Endothelial cell of umbilical vein (primary cell): ENCODE data around the gene TXNRD2. TPM values are rescaled to one million over a fixed set of nuclear protein-coding genes. Genes with fewer than 3 reads are reported as not detected.

ENCODE experiments used
- BruUV-seq: library from RNA; stranded (reverse); fragments of 400-500 nt; replicated peaks from 2 replicates; lab custom pipeline; 2021; lab: Mats Ljungman, UMichigan
- CTCF ChIA-PET: fragments of 300-600, 350-600 bp; sonication (Branson Sonifier 250); formaldehyde crosslinking; loops from one replicate; lab custom pipeline; 2021; ENCODE audit warnings: antibody characterized with exemption, inconsistent platforms; lab: Charles Lee
- POLR2A ChIA-PET: fragments of 300-600, 350-600 bp; sonication (Branson Sonifier 250); formaldehyde crosslinking; loops from one replicate; lab custom pipeline; 2021; ENCODE audit warnings: antibody characterized with exemption, inconsistent platforms; lab: Charles Lee
- DNase-seq: peaks from one replicate; pipeline ENCODE4 v3.0.0-alpha.2; 2011; ENCODE audit warnings: low read depth, low spot score
- FAIRE-seq: peaks from 2 replicates; lab custom pipeline; 2011; peaks lifted over from hg19 to GRCh38; lab: Jason Lieb, UNC
- H2AFZ ChIP-seq: 2 replicates; pipeline ENCODE4 v1.6.0; 2012; ENCODE audit warnings: low read depth, low read length, control low read depth, inconsistent platforms
- H3K27ac ChIP-seq: 2 replicates; pipeline ENCODE4 v1.5.1; 2011; ENCODE audit warnings: low read depth, mild to moderate bottlenecking, control low read depth, low read length, moderate library complexity; ENCODE audit not compliant: insufficient read depth
- H3K27me3 ChIP-seq, 2 experiments: 2 replicates each; pipeline versions ENCODE4 v1.6.0 to v1.6.1; 2011; ENCODE audit warnings: low read length in 2 of 2, mixed read lengths in 1 of 2; ENCODE audit not compliant: control insufficient read depth in 2 of 2, insufficient read depth in 2 of 2
- H3K36me3 ChIP-seq, 2 experiments: 2 replicates in 1 of 2; 3 replicates in 1 of 2; pipeline ENCODE4 v1.5.1; 2011; ENCODE audit warnings: low read length in 2 of 2, mild to moderate bottlenecking in 1 of 2, moderate library complexity in 1 of 2; ENCODE audit not compliant: control insufficient read depth in 2 of 2, insufficient read depth in 2 of 2; ENCODE audit errors: extremely low read depth in 1 of 2
- H3K4me1 ChIP-seq: 3 replicates; pipeline ENCODE4 v1.5.1; 2011; ENCODE audit warnings: mild to moderate bottlenecking, low read length; ENCODE audit not compliant: control insufficient read depth, insufficient read depth; ENCODE audit errors: extremely low read depth
- H3K4me2 ChIP-seq: 2 replicates; pipeline ENCODE4 v1.6.1; 2011; ENCODE audit warnings: low read length, control low read depth, mixed read lengths; ENCODE audit not compliant: insufficient read depth
- H3K4me3 ChIP-seq, 3 experiments: fragments of 200-600 bp in 1 of 3; sonication (generic), shearing (Covaris generic) in 1 of 3; replicated peaks in 1 of 3; 2 replicates each; pipeline ENCODE4 v1.5.1; 2011 to 2016; ENCODE audit warnings: control low read depth in 3 of 3, low read length in 3 of 3, mild to moderate bottlenecking in 2 of 3, inconsistent platforms in 1 of 3, low read depth in 1 of 3, moderate library complexity in 1 of 3; ENCODE audit not compliant: insufficient read depth in 1 of 3
- H3K79me2 ChIP-seq: 2 replicates; pipeline ENCODE4 v1.6.0; 2012; ENCODE audit warnings: low read length, inconsistent platforms; ENCODE audit not compliant: control insufficient read depth, insufficient read depth
- H3K9ac ChIP-seq: replicated peaks from 2 replicates; pipeline ENCODE3; 2011; ENCODE audit warnings: low read length, control low read depth; ENCODE audit not compliant: insufficient read depth; ENCODE audit errors: extremely low read depth
- H3K9me1 ChIP-seq: replicated peaks from 3 replicates; pipeline ENCODE4 v1.6.0; 2011; ENCODE audit warnings: mild to moderate bottlenecking, low read length; ENCODE audit not compliant: control insufficient read depth, insufficient read depth; ENCODE audit errors: extremely low read depth
- H3K9me3 ChIP-seq: replicated peaks from 2 replicates; pipeline ENCODE4 v1.5.1; 2012; ENCODE audit warnings: low read length, inconsistent platforms; ENCODE audit not compliant: control insufficient read depth, insufficient read depth
- H4K20me1 ChIP-seq: replicated peaks from 2 replicates; pipeline ENCODE3; 2011; ENCODE audit warnings: mild to moderate bottlenecking, low read length; ENCODE audit not compliant: control insufficient read depth, insufficient read depth; ENCODE audit errors: extremely low read depth
- EZH2 ChIP-seq: IDR thresholded peaks from 2 replicates; pipeline ENCODE4 v1.6.1; 2012; ENCODE audit warnings: borderline replicate concordance, low read depth, mild to moderate bottlenecking, moderate library complexity, low read length, inconsistent platforms; ENCODE audit not compliant: severe bottlenecking
- FOS ChIP-seq: IDR thresholded peaks from 2 replicates; pipeline ENCODE4 v1.6.1; 2011; ENCODE audit warnings: mild to moderate bottlenecking, low read length, moderate library complexity, borderline replicate concordance; ENCODE audit not compliant: insufficient read depth
- JUN ChIP-seq: IDR thresholded peaks from 2 replicates; pipeline ENCODE4 v1.6.1; 2011; ENCODE audit warnings: borderline replicate concordance, low read depth; ENCODE audit not compliant: insufficient read length, insufficient read depth
- MYC ChIP-seq: IDR thresholded peaks from one replicate; pipeline ENCODE4 v1.6.1; 2011; ENCODE audit warnings: mild to moderate bottlenecking, low read depth, low read length
- POLR2A ChIP-seq: IDR thresholded peaks from 2 replicates; pipeline ENCODE4 v1.6.1; 2012; ENCODE audit warnings: low read depth, mild to moderate bottlenecking, control low read depth, low read length
- dilution Hi-C: fragments of 300-500 bp; cut with MboI; formaldehyde crosslinking; loops from one replicate; pipeline ENCODE4 v1.15.0; 2019; ENCODE audit warnings: low sequenced_read_pairs; ENCODE audit not compliant: extremely low pct_ligation_motif_present
- intact Hi-C: fragments of 100-400 bp; cut with micrococcal nuclease; formaldehyde crosslinking; loops from one replicate; pipeline ENCODE4 v1.10.0; 2022
- polyA plus RNA-seq, 4 experiments: library from polyadenylated mRNA; depleted of rRNA in 3 of 4; stranded (reverse) in 3 of 4; unstranded in 1 of 4; fragments of >200 nt; gene quantifications; 2 replicates each; pipeline versions ENCODE4 v1.2.1 to v1.2.3, GENCODE V29; 2011 to 2012; ENCODE audit warnings: missing spikeins in 1 of 4
- total RNA-seq: library from RNA; stranded (reverse); gene quantifications from 2 replicates; pipeline ENCODE4 v1.2.3, GENCODE V29; 2021
- TF ChIP-seq, protein P1 (sequence below): IDR thresholded peaks from 2 replicates; pipeline ENCODE4 v1.6.1; 2011; ENCODE audit not compliant: insufficient read depth, insufficient read length
- TF ChIP-seq, protein P2 (sequence below), 2 donors: IDR thresholded peaks; 1 replicate in 1 of 2; 2 replicates in 1 of 2; pipeline ENCODE4 v1.5.1; 2011; ENCODE audit warnings: low read length in 2 of 2, mild to moderate bottlenecking in 2 of 2, moderate library complexity in 2 of 2, control low read depth in 1 of 2, inconsistent platforms in 1 of 2, low read depth in 1 of 2; ENCODE audit not compliant: insufficient read depth in 1 of 2; ENCODE audit errors: extremely low read depth in 1 of 2

Gene TXNRD2
- total and polyA plus RNA-seq, 2 donors (not counting 3 experiments of a cell fraction or from before 2014, with no cell fraction given), result 211 to 440 TPM

DNA sequence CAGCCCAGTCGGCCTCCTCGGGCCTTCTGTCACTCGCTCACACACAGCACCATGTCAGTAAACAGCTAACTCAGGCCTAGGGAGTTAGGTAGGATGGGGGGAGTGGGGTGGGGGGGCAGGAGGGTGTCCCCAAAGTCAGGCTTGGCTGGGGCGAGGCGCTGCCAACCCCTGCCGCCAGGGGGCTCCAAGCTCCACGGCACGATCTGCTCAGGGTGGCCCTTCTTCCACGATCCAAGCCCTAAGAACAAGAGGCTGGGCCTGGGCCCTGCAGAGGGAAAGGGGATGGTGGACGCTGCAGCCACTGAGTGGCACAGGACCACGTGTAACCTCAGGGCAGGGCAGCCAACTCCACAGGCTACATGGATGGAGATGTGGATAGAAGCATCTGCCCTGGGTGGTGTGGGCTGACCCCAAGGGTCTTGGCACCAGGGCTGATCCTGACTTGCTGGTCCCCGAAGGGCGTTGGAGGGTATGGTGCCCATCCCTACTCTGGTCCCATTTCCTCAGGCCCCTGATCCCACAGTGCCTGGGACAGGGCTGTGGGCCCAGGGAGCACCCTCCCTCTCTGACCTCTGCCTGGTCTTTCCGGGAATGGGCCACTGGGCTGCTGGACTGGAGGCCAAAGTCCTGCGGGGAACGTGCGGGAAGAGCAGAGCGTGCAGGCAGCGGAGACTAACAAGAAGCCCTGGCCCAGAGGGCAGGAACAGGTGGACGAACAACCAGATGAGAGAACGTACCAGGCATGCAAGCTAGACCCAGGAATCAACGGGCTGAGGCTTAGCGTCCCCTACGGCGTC, 29.1 kb upstream of the TXNRD2 start:
- H3K4me2 ChIP-seq, result no peak overlapping the region
- DNase-seq (peak; percentile 56), FAIRE-seq (peak; percentile 87)
- peaks cover 26% of the 10 kb centered on the region for H3K4me1 ChIP-seq
- H3K9ac ChIP-seq, result no peak overlapping the region
- H3K4me3 ChIP-seq, result no peak overlapping the region
- no peak overlapping the region for H3K27ac ChIP-seq
- dilution Hi-C loops (no loop called here), intact Hi-C loops (loop anchor here (1.0 kb wide), 3 partner anchors 28 to 110 kb away; partner anchors contain the start of gene DGCR8)
- ChIA-PET CTCF (interaction anchor here (0.6 to 12.2 kb wide), 6 partner anchors 12 to 110 kb away, joined by 3 to 304 read pairs (median 6); no protein-coding TSS in a partner anchor), POLR2A (interaction anchor here (1.1 kb wide), 1 partner anchor 42 kb away, joined by 4 read pairs; no protein-coding TSS in a partner anchor)
- H4K20me1 ChIP-seq, result no peaks in the 10 kb centered on the region
- H2AFZ ChIP-seq, result no peak overlapping the region
- H3K9me3 ChIP-seq, result no peaks in the 10 kb centered on the region
- no TSS peak for BruUV-seq
- H3K79me2 ChIP-seq, result no peaks in the 10 kb centered on the region
- TF ChIP-seq FOS (no peak), EZH2 (no peak), MYC (no peak), POLR2A (no peak), JUN (no peak)
- TF ChIP-seq, protein P1, sequence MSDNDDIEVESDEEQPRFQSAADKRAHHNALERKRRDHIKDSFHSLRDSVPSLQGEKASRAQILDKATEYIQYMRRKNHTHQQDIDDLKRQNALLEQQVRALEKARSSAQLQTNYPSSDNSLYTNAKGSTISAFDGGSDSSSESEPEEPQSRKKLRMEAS, result no peak
- TF ChIP-seq, protein P2, sequence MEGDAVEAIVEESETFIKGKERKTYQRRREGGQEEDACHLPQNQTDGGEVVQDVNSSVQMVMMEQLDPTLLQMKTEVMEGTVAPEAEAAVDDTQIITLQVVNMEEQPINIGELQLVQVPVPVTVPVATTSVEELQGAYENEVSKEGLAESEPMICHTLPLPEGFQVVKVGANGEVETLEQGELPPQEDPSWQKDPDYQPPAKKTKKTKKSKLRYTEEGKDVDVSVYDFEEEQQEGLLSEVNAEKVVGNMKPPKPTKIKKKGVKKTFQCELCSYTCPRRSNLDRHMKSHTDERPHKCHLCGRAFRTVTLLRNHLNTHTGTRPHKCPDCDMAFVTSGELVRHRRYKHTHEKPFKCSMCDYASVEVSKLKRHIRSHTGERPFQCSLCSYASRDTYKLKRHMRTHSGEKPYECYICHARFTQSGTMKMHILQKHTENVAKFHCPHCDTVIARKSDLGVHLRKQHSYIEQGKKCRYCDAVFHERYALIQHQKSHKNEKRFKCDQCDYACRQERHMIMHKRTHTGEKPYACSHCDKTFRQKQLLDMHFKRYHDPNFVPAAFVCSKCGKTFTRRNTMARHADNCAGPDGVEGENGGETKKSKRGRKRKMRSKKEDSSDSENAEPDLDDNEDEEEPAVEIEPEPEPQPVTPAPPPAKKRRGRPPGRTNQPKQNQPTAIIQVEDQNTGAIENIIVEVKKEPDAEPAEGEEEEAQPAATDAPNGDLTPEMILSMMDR (IDR thresholded peaks at IDR 0.05; ENCODE audit: extremely low read depth in 1 of 2, insufficient read depth in 1 of 2, low read depth in 1 of 2, low read length in 2 of 2), result peak; percentile 69 to 96
- H3K27me3 ChIP-seq, result no peaks in the 10 kb centered on the region
- H3K36me3 ChIP-seq, result peaks cover 14 to 53% of the 10 kb centered on the region in 2 experiments
- no peaks in the 10 kb centered on the region for H3K9me1 ChIP-seq
